ENCODE measurements around the gene ZNRF4. TPM values are rescaled to one million over a fixed set of nuclear protein-coding genes. Genes with fewer than 3 reads are reported as not detected.

ZNRF4 gene, protein sequence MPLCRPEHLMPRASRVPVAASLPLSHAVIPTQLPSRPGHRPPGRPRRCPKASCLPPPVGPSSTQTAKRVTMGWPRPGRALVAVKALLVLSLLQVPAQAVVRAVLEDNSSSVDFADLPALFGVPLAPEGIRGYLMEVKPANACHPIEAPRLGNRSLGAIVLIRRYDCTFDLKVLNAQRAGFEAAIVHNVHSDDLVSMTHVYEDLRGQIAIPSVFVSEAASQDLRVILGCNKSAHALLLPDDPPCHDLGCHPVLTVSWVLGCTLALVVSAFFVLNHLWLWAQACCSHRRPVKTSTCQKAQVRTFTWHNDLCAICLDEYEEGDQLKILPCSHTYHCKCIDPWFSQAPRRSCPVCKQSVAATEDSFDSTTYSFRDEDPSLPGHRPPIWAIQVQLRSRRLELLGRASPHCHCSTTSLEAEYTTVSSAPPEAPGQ
- not detected in 2 replicates for total RNA-seq

GRCh38 chr19:5455367-5456129 lies at the start of gene ZNRF4:
Gene ZNRF4, plus strand, starts transcription at chr19:5455417. Its CDS starts 75 bp downstream, at chr19:5455492.

Other genes starting within 250 kb of the ZNRF4 start
- gene PTPRS, start 114.6 kb upstream of the ZNRF4 start, total RNA-seq: 19.4 and 27.0 TPM in 2 replicates
- under 0.01 and 0.09 TPM in 2 replicates for gene TINCR, start 112.5 kb downstream of the ZNRF4 start, total RNA-seq
- gene SAFB2, start 167.4 kb downstream of the ZNRF4 start, total RNA-seq: 31.3 and 42.9 TPM in 2 replicates
- 54.3 and 61.3 TPM in 2 replicates for gene SAFB, start 167.7 kb downstream of the ZNRF4 start, total RNA-seq
- 63.3 and 70.9 TPM in 2 replicates for gene MICOS13, start 225.1 kb downstream of the ZNRF4 start, total RNA-seq
- gene HSD11B1L, start 225.6 kb downstream of the ZNRF4 start, total RNA-seq: 5.3 and 8.4 TPM in 2 replicates
- 815 and 826 TPM in 2 replicates for gene RPL36, start 234.9 kb downstream of the ZNRF4 start, total RNA-seq

Data from endothelial cell of coronary artery (primary cell).